Calu3 (cell line): Measurements from ENCODE around the gene PLEKHN1. TPM values are rescaled to one million over a fixed set of nuclear protein-coding genes. Genes with fewer than 3 reads are reported as not detected.

Experiments used
- BruUV-seq: library from RNA; stranded (reverse); fragments of 400-500 nt; replicated peaks from 2 replicates; lab custom pipeline; 2021; lab: Mats Ljungman, UMichigan
- CTCF ChIA-PET: fragments of 300-600 bp; sonication (Branson Sonifier 250); formaldehyde crosslinking; loops from one replicate; lab custom pipeline; 2022; ENCODE audit warnings: antibody characterized with exemption; lab: Charles Lee
- DNase-seq: peaks from one replicate; pipeline ENCODE4 v3.0.0; 2022
- H3K27ac Mint-ChIP-seq: one replicate; pipeline ENCODE4 v1.8.0; 2022; ENCODE audit warnings: mixed read lengths; ENCODE audit not compliant: unreplicated experiment
- H3K27me3 Mint-ChIP-seq: one replicate; pipeline ENCODE4 v1.8.0; 2022; ENCODE audit warnings: mixed read lengths; ENCODE audit not compliant: unreplicated experiment
- H3K36me3 Mint-ChIP-seq: one replicate; pipeline ENCODE4 v1.8.0; 2022; ENCODE audit warnings: mild to moderate bottlenecking, moderate library complexity, mixed read lengths; ENCODE audit not compliant: insufficient read depth, unreplicated experiment
- H3K4me1 Mint-ChIP-seq: one replicate; pipeline ENCODE4 v1.8.0; 2022; ENCODE audit warnings: mild to moderate bottlenecking, low read depth, mixed read lengths; ENCODE audit not compliant: unreplicated experiment
- H3K4me3 Mint-ChIP-seq: one replicate; pipeline ENCODE4 v1.8.0; 2022; ENCODE audit warnings: mild to moderate bottlenecking, low read depth, moderate library complexity, mixed read lengths; ENCODE audit not compliant: unreplicated experiment
- H3K9me3 Mint-ChIP-seq: one replicate; pipeline ENCODE4 v1.8.0; 2022; ENCODE audit warnings: low read depth, mixed read lengths; ENCODE audit not compliant: unreplicated experiment
- intact Hi-C: fragments of 100-400 bp; cut with micrococcal nuclease; formaldehyde crosslinking; loops from one replicate; pipeline ENCODE4 v1.10.0; 2022; ENCODE audit not compliant: unreplicated experiment
- total RNA-seq: library from RNA; stranded (reverse); gene quantifications from 2 replicates; pipeline ENCODE4 v1.2.3, GENCODE V29; 2022
- TF ChIP-seq, protein P1 (sequence below): fragments of 200-600 bp; IDR thresholded peaks from one replicate; pipeline ENCODE4 v1.8.0; 2022; ENCODE audit warnings: antibody characterized with exemption; ENCODE audit not compliant: unreplicated experiment

Gene PLEKHN1
- total RNA-seq, 1 experiment from 2014 or later: 11.9 TPM

DNA sequence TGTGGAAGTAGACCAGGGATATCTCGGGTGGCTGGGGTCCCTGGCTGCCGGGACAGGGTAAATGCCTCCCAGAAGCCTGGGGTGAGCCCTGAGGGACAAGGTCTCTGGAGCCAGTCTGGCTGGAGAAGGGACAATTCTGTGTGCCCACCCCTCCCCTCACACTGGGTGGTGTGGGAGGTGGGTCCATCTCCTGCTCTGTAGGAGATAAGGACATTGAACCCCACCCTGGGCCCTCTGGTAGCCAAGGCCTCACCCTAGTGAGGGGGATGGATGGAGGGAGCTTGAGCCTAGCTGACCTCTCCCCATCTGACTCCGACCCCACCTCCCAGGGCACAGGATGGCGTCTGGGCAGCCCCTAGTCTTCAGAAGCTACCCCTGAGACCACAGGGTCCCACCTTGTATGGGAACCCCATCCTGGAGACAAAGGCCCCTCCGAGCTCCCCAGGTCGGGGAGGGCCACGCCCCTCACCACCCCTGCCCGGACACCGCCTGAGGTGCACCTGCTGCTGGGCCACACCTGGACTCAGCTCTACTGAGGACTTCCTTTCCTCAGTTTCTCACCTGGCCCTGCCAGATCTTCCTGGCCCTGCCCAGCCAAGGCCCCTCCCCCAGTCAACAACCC is 58.0 kb downstream of the PLEKHN1 start:
- TF ChIP-seq, protein P1, sequence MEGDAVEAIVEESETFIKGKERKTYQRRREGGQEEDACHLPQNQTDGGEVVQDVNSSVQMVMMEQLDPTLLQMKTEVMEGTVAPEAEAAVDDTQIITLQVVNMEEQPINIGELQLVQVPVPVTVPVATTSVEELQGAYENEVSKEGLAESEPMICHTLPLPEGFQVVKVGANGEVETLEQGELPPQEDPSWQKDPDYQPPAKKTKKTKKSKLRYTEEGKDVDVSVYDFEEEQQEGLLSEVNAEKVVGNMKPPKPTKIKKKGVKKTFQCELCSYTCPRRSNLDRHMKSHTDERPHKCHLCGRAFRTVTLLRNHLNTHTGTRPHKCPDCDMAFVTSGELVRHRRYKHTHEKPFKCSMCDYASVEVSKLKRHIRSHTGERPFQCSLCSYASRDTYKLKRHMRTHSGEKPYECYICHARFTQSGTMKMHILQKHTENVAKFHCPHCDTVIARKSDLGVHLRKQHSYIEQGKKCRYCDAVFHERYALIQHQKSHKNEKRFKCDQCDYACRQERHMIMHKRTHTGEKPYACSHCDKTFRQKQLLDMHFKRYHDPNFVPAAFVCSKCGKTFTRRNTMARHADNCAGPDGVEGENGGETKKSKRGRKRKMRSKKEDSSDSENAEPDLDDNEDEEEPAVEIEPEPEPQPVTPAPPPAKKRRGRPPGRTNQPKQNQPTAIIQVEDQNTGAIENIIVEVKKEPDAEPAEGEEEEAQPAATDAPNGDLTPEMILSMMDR: no peak
- no TSS peak for BruUV-seq
- H3K4me1 Mint-ChIP-seq: peaks cover 18% of the 10 kb centered on the region
- no peaks in the 10 kb centered on the region for H3K9me3 Mint-ChIP-seq
- H3K36me3 Mint-ChIP-seq: peaks cover 49% of the 10 kb centered on the region
- intact Hi-C loops: loop anchor here (5.0 kb wide), 1 partner anchor 33 kb away; no protein-coding TSS in a partner anchor
- peak overlapping the region; percentile 54 for H3K27ac Mint-ChIP-seq
- no peak for DNase-seq
- H3K4me3 Mint-ChIP-seq: peak overlapping the region; percentile 73
- no peaks in the 10 kb centered on the region for H3K27me3 Mint-ChIP-seq
- CTCF ChIA-PET: no interaction called here

DNA sequence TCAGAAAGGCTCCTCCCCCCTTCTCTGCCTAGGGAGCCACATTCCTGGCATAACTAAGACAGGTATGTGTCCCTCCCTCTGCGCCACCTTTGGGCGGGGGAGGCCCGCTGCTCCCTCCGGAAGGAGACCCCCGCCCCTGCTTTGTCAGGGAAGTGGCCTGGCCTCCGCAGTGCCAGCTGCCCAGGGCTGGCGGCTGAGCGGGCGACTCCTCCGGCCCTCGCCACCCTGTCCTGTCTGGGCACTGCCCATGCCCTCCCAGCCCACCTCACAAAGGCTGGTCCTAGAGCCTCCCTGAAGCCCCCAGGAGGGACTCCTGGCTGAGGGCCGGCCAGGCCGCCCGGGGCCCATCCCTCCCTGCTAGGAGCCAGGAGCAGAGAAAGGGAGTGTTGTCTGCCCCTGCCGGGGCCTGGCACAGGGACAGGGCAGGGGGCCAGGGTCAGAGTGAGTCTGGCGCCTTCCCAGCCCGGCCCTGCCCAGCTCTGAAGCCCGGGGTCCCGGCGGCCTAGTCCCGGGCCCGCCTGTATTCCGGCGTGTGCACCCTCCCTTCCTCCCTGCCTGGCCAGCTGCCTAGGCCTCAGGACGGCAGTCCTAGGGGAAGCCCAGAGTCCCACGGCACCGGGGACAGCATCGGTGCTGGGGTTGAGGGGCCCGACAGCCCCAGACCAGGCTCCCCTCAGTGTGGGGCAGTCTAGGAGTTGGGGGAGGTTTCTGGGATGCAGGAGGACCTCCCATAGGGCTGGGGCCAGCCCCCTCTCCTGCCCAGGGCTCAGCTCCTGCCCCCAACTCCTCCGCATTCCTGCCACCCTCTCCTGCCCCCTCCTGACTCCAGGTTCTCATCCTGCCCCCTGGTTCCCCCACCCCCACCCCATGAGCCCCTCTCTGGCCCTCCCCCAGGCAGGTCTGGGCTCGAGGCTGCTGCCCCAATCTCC is 58.8 kb downstream of the PLEKHN1 start:
- peaks cover 18% of the 10 kb centered on the region for H3K4me1 Mint-ChIP-seq
- H3K27ac Mint-ChIP-seq: peak overlapping the region; percentile 54
- H3K27me3 Mint-ChIP-seq: no peaks in the 10 kb centered on the region
- no peaks in the 10 kb centered on the region for H3K9me3 Mint-ChIP-seq
- BruUV-seq: no TSS peak
- intact Hi-C loops: loop anchor here (5.0 kb wide), 1 partner anchor 32 kb away; no protein-coding TSS in a partner anchor
- H3K36me3 Mint-ChIP-seq: peaks cover 46% of the 10 kb centered on the region
- TF ChIP-seq, protein P1: no peak
- CTCF ChIA-PET: no interaction called here
- peak overlapping the region; percentile 73 for H3K4me3 Mint-ChIP-seq
- DNase-seq: peak; percentile 89

Other genes starting within 250 kb of the PLEKHN1 start
- gene SAMD11, start 42.6 kb upstream of the PLEKHN1 start, total RNA-seq: 0.27 and 0.54 TPM in 2 replicates
- gene NOC2L, start 7.2 kb upstream of the PLEKHN1 start, total RNA-seq: 98.6 and 107 TPM in 2 replicates
- gene KLHL17, start 5.9 kb upstream of the PLEKHN1 start, total RNA-seq: 27.1 and 27.8 TPM in 2 replicates
- gene PERM1, start 15.6 kb downstream of the PLEKHN1 start, total RNA-seq: not detected in 2 replicates
- 35.5 and 51.3 TPM in 2 replicates for gene HES4, start 33.6 kb downstream of the PLEKHN1 start, total RNA-seq
- 165 and 522 TPM in 2 replicates for gene ISG15, start 47.0 kb downstream of the PLEKHN1 start, total RNA-seq
- 446 and 552 TPM in 2 replicates for gene AGRN, start 53.6 kb downstream of the PLEKHN1 start, total RNA-seq
- gene RNF223, start 107.8 kb downstream of the PLEKHN1 start, total RNA-seq: 5.0 and 5.6 TPM in 2 replicates
- gene C1orf159, start 149.6 kb downstream of the PLEKHN1 start, total RNA-seq: 32.4 and 34.7 TPM in 2 replicates
- gene TTLL10, start 207.4 kb downstream of the PLEKHN1 start, total RNA-seq: 2.4 and 3.5 TPM in 2 replicates
- 0.66 TPM in 1 of 2 replicates, not detected in the other for gene TNFRSF18, start 240.1 kb downstream of the PLEKHN1 start, total RNA-seq
- not detected in 2 replicates for gene TNFRSF4, start 247.7 kb downstream of the PLEKHN1 start, total RNA-seq